HG03060 (cell line): Measurements from ENCODE around the gene ATG5.
"Not testable (repeated sequence)": the region's sequence is repeated elsewhere in the genome, so short reads cannot be mapped to it uniquely, and the experiment has no call there.

Source experiments
- ATAC-seq: cut with Tn5 transposase; IDR thresholded peaks from one replicate; pipeline ENCODE4 v1.9.1; 2021; ENCODE audit warnings: low read depth, moderate number of reproducible peaks; ENCODE audit not compliant: unreplicated experiment

ATG5 gene

DNA sequence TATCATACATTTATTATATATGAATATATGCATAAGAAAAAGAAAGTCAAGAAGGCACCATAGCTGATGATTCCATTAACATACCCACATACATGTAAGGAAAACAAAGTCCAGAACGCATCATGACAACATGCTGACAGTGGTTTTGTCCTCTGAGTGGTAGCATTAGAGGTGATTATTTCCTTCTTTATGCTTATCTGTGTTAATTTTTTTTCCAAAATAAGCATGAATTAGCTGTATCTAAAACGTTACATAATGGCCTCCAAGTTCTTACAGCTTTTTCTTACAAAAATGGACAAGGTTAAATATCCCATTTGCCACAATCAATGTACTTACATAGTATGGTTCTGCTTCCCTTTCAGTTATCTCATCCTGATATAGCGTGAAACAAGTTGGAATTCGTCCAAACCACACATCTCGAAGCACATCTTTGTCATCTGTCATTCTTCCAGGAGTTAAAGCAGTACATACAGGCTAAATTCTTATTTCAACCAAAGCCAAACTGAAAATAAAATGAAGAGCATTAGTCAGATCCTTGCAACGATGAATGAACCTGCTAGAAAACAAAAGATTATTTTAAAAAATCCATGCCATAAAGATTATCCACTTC is 9.7 kb downstream of the ATG5 start:
- no peak for ATAC-seq

DNA sequence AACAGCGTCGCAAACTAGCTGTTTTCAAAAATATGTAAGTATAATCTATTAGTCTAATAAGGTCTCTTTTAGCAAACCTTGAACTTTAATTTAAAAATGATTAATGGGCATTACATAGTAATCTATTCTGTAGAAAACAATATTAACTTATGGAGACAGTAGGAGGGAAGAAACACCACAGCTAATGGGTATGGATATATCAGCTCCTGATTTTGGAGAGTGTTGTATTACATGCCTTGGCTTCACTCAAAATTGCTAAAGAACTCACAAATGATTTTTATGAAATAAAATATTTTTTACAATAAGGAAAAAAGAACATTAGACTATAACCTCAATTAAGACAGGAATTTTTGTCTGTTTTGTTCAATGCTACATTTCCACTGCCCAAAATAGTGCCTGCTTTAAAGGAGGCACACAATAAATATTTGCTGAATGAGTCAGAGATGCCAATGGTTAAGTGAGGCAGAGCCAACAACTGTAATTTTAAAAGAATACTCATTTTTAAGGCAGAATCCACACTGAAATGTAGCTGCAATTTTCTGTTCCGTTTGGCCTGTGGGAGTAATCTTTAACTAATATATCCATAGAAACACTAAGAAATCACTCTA is 15.7 kb downstream of the ATG5 start:
- ATAC-seq: no peak

GRCh38 chr6:106308985-106309384 is 16.6 kb downstream of the ATG5 start:
- no peak for ATAC-seq

GRCh38 chr6:106305740-106306139 is 19.8 kb downstream of the ATG5 start:
- no peak for ATAC-seq

- no peak for ATAC-seq
These were observed 24.6 kb downstream of the ATG5 start for GRCh38 chr6:106300944-106301343.

- ATAC-seq: no peak
These were observed 25.4 kb downstream of the ATG5 start for GRCh38 chr6:106300020-106300780.

DNA sequence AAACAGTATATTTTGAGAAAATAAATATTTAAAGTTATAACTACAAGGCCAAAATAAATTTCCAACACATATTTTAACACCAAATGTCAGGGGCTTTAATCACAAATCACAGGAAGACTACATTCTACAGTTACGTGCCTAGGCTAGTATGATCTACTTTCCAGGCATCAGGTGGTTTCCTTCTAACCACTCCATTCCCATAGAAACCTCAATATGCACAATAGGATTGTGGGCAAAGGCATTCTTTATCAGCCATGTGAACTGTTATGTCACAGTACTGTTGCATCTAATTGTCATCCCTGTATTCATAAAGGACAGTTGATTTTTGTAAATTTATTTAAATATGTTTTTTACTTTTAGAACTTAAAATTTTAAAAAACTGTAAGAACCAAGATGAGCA is 32.4 kb downstream of the ATG5 start:
- no peak for ATAC-seq

GRCh38 chr6:106290954-106291353 is 34.6 kb downstream of the ATG5 start:
- no peak for ATAC-seq

DNA sequence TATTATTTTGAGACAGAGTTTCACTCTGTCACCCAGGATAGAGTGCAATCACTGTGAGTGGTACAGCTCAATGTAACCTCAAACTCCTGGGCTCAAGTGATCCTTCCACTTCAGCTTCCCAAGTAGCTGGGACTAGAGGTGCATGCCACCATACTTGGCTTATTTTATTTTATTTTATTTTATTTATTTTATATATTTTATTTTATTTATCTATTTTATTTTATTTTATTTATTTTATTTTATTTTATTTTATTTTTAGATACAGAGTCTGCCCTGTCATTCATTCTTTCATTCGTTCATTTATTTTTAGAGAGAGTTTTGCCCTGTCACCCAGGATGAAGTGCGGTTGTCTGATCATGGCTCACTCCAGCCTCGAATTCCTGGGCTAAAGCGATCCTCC is 35.5 kb downstream of the ATG5 start:
- no peak for ATAC-seq

GRCh38 chr6:106287215-106287614 is 38.3 kb downstream of the ATG5 start:
- no peak for ATAC-seq

GRCh38 chr6:106286746-106287145 is 38.8 kb downstream of the ATG5 start:
- no peak for ATAC-seq

DNA sequence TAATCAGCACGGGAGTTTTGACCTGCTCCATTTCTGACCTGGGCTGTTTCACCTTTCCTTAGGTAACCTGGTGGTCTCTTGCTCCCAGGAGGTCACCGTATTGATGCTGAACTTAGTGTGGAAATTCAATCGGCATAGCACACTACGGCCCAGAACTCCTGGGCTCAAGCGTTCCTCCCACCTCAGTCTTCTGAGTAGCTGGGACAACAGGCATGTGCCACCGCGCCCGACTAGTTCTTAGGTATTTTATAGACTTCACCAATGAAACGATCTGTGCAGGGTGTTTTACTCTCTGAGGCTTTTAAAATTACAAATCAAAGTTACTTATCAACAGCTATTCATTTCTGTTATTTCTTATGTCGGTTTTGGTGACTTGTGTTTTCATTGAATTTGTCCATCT is 42.1 kb downstream of the ATG5 start:
- no peak for ATAC-seq

- ATAC-seq: no peak
These were observed 43.9 kb downstream of the ATG5 start for GRCh38 chr6:106281661-106282060.

GRCh38 chr6:106281088-106281487 is 44.5 kb downstream of the ATG5 start:
- no peak for ATAC-seq

GRCh38 chr6:106279179-106279578 is 46.4 kb downstream of the ATG5 start:
- no peak for ATAC-seq

DNA sequence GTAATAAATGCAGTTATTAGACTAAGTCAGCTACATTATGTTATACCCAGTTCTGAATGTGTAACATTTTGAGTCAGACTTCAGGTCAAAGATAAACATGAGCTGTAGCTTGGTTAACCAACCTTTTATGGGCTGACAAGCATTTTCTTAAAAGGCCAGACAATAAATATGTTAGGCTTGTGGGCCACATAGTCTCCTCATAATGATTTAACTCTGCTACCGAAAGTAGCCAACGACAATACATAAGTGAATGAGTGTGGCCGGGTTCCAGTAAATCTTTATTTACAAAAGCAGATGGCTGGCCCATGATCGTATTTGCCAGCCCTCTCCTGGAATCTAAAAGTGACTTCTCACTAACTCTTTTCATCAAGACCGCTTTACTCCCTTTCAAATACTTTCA is 49.9 kb downstream of the ATG5 start:
- no peak for ATAC-seq

DNA sequence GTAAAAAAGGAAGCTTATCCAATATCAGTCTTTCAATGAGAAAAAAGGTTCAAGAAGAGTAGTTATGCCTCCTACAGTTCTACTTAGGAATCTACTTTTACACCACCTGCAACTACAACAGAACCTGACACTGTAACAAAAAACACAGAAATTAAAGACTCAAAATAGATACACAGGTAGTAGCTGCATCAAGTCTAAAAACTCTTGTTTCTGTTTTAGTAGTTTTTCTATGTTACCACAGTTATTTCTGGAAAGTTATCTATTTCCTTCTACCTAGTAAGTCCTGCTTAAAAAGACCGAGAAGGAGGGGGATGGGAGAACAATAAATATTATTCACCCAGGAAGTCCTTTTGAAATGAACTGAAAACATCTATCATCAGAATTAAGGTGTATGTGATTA is 52.5 kb downstream of the ATG5 start:
- no peak for ATAC-seq

- no peak for ATAC-seq
These were observed 53.3 kb downstream of the ATG5 start for GRCh38 chr6:106272287-106272686.

- ATAC-seq: no peak
These were observed 55.1 kb downstream of the ATG5 start for GRCh38 chr6:106270414-106270813.

- ATAC-seq: not testable (repeated sequence)
These were observed 56.2 kb downstream of the ATG5 start for GRCh38 chr6:106269268-106269919.

DNA sequence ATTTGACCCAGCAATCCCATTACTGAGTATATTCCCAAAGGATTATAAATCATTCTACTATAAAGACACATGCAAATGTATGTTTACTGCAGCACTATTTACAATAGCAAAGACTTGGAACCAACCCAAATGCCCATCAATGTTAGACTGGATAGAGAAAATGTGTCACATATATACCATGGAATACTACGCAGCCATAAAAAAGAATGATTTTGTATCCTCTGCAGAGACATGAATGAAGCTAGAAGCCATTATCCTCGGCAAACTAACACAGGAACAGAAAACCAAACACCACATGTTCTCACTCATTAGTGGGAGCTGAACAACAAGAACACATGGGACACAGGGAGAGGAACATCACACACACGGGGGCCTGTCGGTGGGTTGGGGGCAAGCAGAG is 57.1 kb downstream of the ATG5 start:
- not testable (repeated sequence) for ATAC-seq
